Subcutaneous abdominal adipose tissue (tissue), 5 donors: ENCODE measurements around the gene ATP5PD.
A peak's percentile ranks its signal among the peaks of the same experiment; 100 is the strongest.
"Not testable (repeated sequence)": the region's sequence is repeated elsewhere in the genome, so short reads cannot be mapped to it uniquely, and the experiment has no call there.

Experiments used
- H3K27ac ChIP-seq: one replicate; pipeline ENCODE4 v1.7.0; 2013; ENCODE audit warnings: low read depth, mild to moderate bottlenecking, inconsistent platforms, low read length, moderate library complexity
- H3K27me3 ChIP-seq, 5 donors: one replicate each; pipeline ENCODE4 v1.7.0; 2013; ENCODE audit warnings: low read length in 5 of 5, inconsistent platforms in 1 of 5; ENCODE audit not compliant: control insufficient read depth in 5 of 5, insufficient read depth in 4 of 5
- H3K36me3 ChIP-seq, 5 donors: one replicate each; pipeline ENCODE4 v1.7.0; 2013; ENCODE audit warnings: low read length in 5 of 5; ENCODE audit not compliant: control insufficient read depth in 5 of 5, insufficient read depth in 5 of 5
- H3K4me1 ChIP-seq, 5 donors: one replicate each; pipeline ENCODE4 v1.7.0; 2013; ENCODE audit warnings: low read length in 5 of 5, mild to moderate bottlenecking in 3 of 5, moderate library complexity in 1 of 5; ENCODE audit not compliant: control insufficient read depth in 5 of 5, insufficient read depth in 5 of 5
- H3K4me3 ChIP-seq, 5 donors: one replicate each; pipeline ENCODE4 v1.7.0; 2013; ENCODE audit warnings: low read length in 5 of 5, low read depth in 1 of 5
- H3K9ac ChIP-seq, 5 donors: one replicate each; pipeline ENCODE4 v1.7.0; 2013; ENCODE audit warnings: low read length in 5 of 5, mild to moderate bottlenecking in 4 of 5, moderate library complexity in 3 of 5
- H3K9me3 ChIP-seq, 5 donors: one replicate each; pipeline ENCODE4 v1.7.0; 2013; ENCODE audit warnings: low read length in 5 of 5; ENCODE audit not compliant: control insufficient read depth in 5 of 5
- donor health status: healthy.
- donor health status: healthy.
- donor health status: healthy.
- donor health status: healthy.
- donor health status: healthy.

Gene ATP5PD

GRCh38 chr17:75077496-75078283 lies 30.9 kb upstream of the ATP5PD start:
- H3K9ac ChIP-seq: peak overlapping the region in 4 of 5 donors; percentile 15 to 71 (median 54)
- H3K27me3 ChIP-seq: peaks cover 0 to 4% (median 0%) of the 10 kb centered on the region in 5 donors
- H3K4me3 ChIP-seq: peak overlapping the region in 4 of 5 donors; percentile 45 to 72 (median 62)
- H3K36me3 ChIP-seq: no peaks in the 10 kb centered on the region
- peaks cover 0 to 38% (median 35%) of the 10 kb centered on the region in 5 donors for H3K4me1 ChIP-seq
- H3K27ac ChIP-seq: no peak overlapping the region
- H3K9me3 ChIP-seq: no peaks in the 10 kb centered on the region

DNA sequence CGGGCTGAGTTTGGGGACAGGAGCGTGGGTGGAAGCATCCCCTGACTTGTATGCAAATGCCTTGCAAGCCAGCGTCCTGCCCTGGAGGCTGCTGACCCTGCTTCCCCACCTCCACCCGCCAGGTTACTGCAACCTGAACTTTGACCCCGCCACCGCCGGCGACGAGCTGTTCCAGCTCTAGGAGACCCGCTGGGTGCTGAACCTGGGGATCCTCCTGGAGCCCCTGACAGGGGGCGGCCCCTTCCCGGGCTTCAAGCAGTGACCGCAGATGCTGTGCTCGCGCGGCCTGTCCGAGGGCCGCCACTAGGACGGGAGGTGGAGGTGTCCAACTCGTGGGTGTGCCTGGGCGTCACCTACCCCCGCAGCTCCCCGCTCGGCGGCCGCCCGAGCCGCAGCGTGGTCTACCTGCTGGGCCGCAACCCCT lies 30.3 kb upstream of the ATP5PD start:
- H3K27ac ChIP-seq: no peak overlapping the region
- peaks cover 0 to under 1% (median 0%) of the 10 kb centered on the region in 5 donors for H3K27me3 ChIP-seq
- peak overlapping the region in 4 of 5 donors; percentile 45 to 72 (median 62) for H3K4me3 ChIP-seq
- H3K4me1 ChIP-seq: peaks cover 0 to 38% (median 35%) of the 10 kb centered on the region in 5 donors
- H3K9ac ChIP-seq: peak overlapping the region in 4 of 5 donors; percentile 15 to 71 (median 54)
- no peaks in the 10 kb centered on the region for H3K36me3 ChIP-seq
- H3K9me3 ChIP-seq: no peaks in the 10 kb centered on the region

- no peaks in the 10 kb centered on the region for H3K27me3 ChIP-seq
- no peak overlapping the region for H3K4me3 ChIP-seq
- H3K4me1 ChIP-seq: peaks cover 0 to 38% (median 35%) of the 10 kb centered on the region in 5 donors
- H3K36me3 ChIP-seq: no peaks in the 10 kb centered on the region
- no peaks in the 10 kb centered on the region for H3K9me3 ChIP-seq
- no peak overlapping the region for H3K27ac ChIP-seq
- H3K9ac ChIP-seq: peak overlapping the region in 1 of 5 donors; percentile 40
Measured at GRCh38 chr17:75075597-75076336, 29.0 kb upstream of the ATP5PD start.

DNA sequence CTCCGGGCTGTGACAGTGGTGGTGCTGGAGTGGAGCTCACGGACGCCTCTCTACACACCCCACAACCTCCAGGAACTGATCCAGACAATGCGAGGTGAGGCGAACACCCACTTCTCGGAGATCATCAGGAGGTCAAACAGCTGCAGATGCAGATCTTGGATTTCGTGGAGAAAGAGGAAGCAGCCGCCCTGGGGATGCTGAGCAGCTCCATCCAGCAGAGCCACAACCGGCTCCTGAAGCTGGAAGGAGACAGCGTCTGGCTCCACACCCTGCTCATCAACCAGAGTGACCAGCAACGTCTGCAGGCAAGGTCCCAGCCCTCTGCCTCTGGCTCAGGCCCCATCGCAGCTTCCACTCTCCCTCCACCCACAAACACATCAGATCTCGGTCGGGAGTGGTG lies 27.8 kb upstream of the ATP5PD start:
- no peak overlapping the region for H3K27ac ChIP-seq
- H3K9ac ChIP-seq: no peak overlapping the region
- H3K4me1 ChIP-seq: peaks cover 0 to 36% (median 32%) of the 10 kb centered on the region in 5 donors

DNA sequence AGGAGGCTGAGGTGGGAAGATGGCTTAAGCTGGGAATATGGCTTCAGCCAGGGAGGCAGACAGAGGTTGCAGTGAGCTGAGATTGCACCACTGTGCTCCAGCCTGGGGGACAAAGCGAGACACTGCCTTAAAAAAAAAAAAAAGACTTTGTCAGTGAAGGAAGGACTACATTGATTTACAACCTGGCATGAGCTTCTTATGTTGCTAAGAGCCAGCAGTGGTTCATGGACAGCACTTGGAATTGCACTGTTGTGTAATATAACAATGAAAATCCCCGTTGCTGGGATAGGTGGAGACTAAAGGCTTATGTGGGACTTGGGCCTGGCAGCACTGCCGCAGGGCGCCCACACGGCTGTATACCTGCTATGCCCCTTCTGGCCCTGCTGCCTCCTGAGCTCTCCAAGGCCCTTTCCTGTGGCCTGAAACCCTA lies 26.9 kb upstream of the ATP5PD start:
- H3K9ac ChIP-seq: no peak overlapping the region
- H3K4me3 ChIP-seq: no peak overlapping the region
- H3K27ac ChIP-seq: no peak overlapping the region

More for the DNA sequence above, 27.8 kb upstream of the ATP5PD start:
- no peak overlapping the region for H3K4me3 ChIP-seq
- H3K9me3 ChIP-seq: no peaks in the 10 kb centered on the region
- no peaks in the 10 kb centered on the region for H3K36me3 ChIP-seq
- no peaks in the 10 kb centered on the region for H3K27me3 ChIP-seq

DNA sequence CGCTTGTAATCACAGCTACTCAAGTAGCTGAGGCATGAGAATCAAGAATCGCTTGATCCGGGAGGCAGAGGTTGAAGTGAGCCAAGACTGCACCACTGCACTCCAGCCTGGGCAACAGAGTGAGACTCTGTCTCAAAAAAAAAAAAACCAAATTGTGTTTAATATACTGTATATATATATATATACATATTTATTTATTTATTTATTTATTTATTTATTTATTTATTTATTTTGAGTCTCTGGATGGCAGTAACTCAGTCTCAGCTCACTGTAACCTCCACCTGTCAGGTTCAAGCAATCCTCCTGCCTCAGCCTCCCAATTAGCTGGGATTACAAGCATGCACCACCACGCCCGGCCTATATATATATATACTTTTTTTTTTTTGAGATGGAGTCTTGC lies 26.1 kb upstream of the ATP5PD start:
- not testable (repeated sequence) for H3K4me3 ChIP-seq, H3K27ac ChIP-seq, H3K36me3 ChIP-seq, H3K27me3 ChIP-seq, H3K9me3 ChIP-seq, H3K9ac ChIP-seq
- peaks cover 0 to 21% (median 16%) of the 10 kb centered on the region in 5 donors for H3K4me1 ChIP-seq

More for the DNA sequence above, 26.9 kb upstream of the ATP5PD start:
- peaks cover 0 to 29% (median 23%) of the 10 kb centered on the region in 5 donors for H3K4me1 ChIP-seq
- no peaks in the 10 kb centered on the region for H3K36me3 ChIP-seq
- no peaks in the 10 kb centered on the region for H3K9me3 ChIP-seq
- H3K27me3 ChIP-seq: no peaks in the 10 kb centered on the region

DNA sequence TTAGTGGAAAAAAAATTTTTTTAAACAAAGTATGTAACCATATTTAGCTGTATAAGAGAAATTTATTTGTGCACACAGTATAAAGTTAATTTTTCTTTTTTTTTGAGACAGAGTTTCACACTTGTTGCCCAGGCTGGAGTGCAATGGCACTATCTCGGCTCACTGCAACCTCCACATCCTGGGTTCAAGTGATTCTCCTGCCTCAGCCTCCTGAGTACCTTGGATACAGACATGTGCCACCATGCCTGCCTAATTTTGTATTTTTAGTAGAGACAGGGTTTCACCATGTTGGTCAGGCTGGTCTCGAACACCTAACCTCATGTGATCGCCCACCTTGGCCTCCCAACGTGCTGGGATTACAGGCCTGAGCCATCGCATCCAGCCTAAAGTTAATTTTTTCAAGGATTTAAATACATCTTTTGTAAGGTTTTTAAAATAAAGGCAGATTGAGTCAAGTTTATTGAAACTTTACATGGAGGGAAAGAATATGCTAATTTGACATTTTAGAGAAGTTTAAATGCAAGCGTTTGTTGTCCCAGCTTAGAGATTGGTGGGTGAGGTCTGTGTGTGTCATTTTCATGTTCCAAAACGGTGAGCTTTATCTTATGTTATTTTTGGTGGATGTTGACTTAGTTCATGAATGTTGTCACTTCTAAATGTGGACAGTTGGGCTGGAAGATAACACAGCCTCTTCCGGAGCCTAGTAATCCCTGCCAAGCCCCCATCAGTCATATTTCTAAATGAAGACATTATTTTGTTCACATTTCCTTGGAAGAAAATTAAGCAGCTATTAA lies 24.9 kb upstream of the ATP5PD start:
- H3K27me3 ChIP-seq, H3K4me3 ChIP-seq, H3K27ac ChIP-seq, H3K36me3 ChIP-seq, H3K9ac ChIP-seq, H3K9me3 ChIP-seq: not testable (repeated sequence)
- H3K4me1 ChIP-seq: peaks cover 0 to 11% (median 5%) of the 10 kb centered on the region in 5 donors

DNA sequence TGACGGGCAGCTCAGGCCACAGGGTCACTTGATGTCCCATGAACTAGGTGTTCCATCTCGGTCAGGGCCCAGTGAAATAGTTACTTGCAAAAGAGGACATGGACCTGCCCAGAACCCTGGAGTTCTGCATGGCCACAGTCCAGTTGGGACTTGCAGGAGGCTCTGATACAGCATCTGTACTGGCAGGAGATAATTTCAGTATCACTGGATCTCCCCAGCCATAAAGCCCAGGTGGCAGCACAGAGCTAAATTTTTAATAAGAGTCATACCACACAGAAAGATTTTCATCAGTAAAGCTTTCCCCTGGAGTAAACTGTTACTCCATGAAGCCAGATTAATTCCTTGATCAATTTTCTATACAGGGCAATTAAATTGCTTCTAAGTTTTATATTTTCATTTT lies 23.0 kb upstream of the ATP5PD start:
- H3K9ac ChIP-seq: no peak overlapping the region
- H3K27ac ChIP-seq: no peak overlapping the region
- H3K36me3 ChIP-seq: peaks cover 0 to 8% (median 7%) of the 10 kb centered on the region in 5 donors
- H3K27me3 ChIP-seq: no peaks in the 10 kb centered on the region
- H3K4me3 ChIP-seq: no peak overlapping the region
- H3K4me1 ChIP-seq: peaks cover 0 to 7% (median 5%) of the 10 kb centered on the region in 5 donors
- H3K9me3 ChIP-seq: no peaks in the 10 kb centered on the region

DNA sequence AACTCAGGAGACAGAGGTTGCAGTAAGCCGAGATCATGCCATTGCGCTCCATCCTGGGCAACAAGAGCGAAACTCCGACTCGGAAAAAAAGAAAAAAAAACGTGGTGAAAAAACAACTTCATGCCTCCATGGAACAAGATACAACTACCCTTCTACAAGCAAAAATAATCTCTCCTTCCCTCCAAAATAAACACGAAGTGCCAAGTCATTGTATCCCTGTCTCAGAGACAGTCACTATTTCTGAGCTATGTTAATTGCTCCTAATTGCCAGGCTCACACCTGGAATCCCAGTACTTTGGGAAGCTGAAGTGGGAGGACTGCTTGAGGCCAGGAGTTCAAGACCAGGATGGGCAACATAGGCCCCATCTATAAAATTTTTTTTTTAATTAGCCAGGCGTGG lies 22.0 kb upstream of the ATP5PD start:
- H3K4me3 ChIP-seq: no peak overlapping the region
- no peak overlapping the region for H3K9ac ChIP-seq
- H3K4me1 ChIP-seq: peaks cover 0 to 4% (median 1%) of the 10 kb centered on the region in 5 donors
- H3K9me3 ChIP-seq: no peaks in the 10 kb centered on the region
- no peak overlapping the region for H3K27ac ChIP-seq
- H3K27me3 ChIP-seq: no peaks in the 10 kb centered on the region
- peaks cover 2 to 18% (median 17%) of the 10 kb centered on the region in 5 donors for H3K36me3 ChIP-seq
